Hematopoietic multipotent progenitor cell treated with erythropoietin and hydrocortisone succinate and interleukin-3 and kit ligand, for 4 days (in vitro differentiated cells): Measurements from ENCODE around the gene PNCK.

Experiments used
- DNase-seq: peaks from one replicate; pipeline ENCODE4 v3.0.0-alpha.2; 2015

The PNCK gene

DNA sequence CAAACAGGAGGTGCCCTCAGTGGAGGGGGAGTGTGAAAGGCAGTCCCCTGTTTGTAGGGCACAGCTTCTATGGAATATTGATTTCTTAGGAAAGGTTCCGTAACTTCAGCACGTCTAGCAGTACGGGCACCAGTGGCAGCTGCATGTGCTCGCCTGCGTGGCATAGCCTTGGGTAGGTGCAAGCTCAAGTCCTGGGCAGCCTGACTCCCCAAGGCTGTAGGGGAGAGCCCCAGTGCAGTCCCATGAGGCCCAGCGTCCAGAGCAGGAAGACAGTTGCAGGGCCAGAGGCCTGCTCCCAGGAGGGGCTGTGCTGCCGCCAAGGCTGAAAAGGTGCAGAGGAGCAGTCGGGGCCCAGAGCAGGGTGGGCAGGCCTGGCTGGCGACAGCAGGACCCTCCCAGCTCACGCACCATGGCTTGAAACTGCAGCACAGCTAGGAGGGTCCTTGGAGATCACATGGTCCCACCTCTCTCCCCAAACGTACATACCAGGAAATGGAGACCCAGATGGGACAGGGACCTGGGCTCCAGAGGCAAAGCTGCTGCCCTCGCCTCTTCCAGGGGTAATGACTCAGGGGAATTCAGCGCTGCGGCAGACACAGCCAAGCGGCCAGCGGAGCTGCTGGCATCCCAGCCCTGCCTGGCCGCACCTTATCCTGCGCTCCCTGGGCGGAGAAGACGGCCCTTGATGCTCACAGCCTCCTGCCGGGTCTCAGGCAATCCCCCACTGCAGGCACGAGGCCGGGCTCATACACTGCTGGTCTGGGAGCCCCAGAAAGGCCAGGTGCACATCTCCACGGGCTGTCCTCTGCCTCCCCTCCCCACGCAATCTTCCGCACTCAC, 32.7 kb downstream of the PNCK start:
- no peak for DNase-seq

DNA sequence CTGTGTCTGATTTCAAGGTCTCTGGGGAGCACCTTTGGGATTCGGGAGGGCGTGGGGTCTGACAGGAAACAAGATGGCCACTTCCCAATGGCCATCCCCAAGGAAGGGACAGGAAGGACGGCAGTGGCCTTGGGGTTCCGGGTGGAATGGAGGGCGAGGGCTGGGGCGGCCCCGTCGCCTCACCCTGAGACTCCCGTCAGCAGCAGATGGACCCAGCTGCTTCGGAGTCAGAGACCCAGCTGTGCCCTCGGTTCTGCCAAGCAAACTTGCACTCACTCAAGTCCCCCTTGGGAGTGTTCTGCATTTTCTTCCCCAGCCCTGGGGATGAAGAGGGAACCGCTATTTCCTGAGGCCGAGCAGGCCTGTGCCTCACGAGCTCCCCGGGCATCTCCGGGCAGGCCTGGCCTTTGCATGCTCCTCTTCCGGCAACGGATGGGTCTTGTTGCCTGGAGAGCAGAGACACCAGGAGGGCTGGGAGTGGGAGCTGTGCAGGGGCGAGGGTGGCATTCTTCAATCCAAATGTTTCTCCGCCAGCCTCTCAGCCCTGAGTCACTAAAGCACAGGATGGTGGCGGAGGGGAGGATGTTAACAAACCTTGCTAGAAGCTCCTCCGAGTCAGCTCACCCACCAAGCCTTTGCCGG, 33.4 kb downstream of the PNCK start:
- DNase-seq, result no peak

DNA sequence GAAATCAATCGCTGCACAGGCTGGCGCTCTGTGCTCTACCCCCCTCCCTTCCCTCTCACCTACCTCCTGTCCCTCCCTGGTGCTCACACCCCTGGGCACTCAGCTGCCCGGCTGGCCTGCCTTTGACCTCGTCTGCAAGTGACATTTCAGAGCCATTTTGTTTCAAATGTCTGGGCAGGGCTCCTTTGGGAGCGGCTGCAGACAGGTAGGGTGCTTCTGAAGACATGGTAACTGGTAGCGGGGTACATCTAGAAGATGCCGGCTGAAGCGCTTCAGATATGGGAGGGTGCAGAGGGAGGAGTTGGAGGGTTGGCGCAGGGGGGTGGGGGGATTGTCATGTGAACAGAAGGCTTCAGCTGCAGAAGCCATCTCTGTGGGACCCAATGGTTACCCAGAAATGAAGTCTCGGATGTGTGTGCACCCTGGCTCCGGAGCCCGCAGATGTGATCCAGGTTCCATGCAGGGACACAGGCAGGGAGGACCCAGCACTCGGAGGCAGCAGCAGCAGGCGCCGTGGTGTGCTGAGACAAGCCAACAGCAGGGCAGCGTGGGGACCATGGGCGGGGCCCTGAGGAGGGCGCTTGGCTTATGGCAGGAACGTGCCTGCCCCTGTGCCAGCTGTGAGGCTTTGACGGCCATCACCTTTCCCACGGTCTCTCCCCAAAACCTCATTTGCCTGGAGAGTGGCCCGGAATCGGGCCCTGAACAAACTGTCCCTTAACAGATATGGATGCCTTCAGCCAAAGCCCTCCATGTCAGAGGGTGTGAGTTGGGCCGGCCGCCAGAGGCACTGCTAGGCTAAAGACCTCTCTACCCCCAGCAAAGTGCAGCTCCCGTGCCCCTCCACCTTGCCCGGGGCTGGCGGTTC, 34.2 kb downstream of the PNCK start:
- no peak for DNase-seq

DNA sequence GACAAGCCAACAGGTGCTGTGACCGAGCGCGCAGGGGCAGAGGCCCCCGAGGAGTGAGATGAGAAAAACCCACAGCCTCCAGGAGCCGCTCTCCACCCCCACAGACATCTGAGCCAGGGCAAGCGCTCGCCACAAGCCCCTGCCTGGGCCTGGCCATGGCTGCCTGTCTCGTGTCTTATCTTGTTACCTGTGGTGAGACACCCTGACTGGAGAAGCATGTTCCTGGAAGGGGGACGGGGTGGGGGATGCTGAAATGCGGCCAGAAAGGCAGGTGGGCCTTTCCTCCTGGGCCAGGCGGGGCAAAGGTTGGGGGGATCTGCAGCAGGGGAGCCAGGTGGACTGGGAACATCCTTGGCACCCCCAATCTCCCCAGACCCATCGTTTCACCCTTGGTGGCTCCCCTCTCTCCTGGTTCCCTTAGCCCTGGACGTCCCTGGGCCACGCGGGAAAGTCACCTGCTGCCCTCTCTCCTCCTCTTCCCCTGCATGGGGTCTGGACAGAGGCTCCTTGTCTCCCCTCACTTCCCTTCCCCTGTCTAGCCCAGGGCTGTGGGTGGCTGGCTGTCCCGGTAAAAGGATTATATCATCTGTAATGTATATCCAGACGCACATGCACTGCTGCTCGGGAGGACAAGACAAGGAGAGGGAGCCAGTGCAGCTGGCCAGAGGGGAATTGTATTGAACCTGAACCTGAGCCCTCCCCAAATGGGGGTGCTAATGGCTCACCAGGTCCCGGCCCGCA, 35.0 kb downstream of the PNCK start:
- DNase-seq, result no peak

- no peak for DNase-seq
Measured at GRCh38 chrX:153638041-153638371, 35.6 kb downstream of the PNCK start.

DNA sequence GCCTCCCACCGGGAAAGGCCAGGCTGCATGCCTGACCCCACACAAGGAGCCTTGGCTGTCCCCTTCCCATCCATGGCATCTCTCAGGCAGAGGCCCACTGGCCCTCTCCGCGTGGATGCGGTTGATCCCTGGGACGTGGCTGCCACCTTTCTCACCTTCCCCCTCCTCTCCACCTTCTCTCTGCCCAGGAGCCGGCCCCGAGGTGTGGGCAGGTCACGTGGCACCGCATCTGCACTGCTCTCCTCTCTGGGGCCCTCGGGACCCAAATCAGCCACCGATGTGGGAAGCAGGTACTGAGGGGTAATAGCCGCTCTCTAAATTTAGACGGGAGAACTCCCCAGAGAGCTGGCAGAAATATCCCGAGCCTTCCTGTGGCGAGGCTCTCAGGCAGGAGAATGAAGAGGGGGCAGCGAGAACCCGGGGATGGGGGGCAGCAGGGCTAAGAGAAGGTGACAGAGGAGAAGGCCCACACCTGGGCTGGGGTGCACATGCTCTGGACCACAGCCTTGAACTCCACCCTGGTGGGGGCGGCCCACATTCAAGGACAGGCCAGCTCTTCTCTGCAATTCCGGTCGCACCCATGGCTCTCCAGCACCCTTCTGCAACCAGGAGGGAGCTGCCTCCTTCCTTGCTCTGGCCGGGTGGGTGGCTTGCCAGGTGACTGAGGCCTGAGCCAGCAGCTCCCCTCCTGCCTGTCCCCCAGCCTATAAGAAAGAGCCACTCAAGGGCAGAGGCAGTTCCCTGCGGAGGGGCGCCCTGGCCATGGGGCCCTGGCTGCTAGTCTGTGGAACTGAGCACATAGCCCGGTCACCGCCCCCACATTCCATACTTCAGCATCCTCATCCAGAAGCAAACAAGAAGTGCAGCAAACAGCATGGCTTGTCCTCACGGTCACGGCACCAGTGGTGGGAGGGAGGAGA, 36.2 kb downstream of the PNCK start:
- no peak for DNase-seq

DNA sequence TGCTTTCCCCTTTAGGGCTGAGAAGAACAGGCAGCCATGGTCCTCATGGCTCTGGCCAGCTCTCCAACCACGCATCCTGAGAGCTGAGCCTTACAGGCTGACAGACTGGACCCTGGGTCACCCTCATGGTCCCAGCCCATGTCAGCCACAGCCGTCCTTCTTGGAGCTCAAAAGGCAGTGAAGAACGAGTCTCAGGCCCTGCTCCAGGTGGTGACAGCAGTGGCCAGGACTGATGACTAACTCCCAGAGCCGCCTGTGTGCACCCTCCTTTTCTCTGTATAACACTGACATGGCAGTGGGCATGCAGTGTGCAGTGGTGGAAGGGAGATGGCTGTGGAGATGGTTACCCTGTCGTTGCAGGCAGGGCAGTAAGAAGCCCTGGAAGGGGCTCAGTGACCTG, 36.9 kb downstream of the PNCK start:
- no peak for DNase-seq

DNA sequence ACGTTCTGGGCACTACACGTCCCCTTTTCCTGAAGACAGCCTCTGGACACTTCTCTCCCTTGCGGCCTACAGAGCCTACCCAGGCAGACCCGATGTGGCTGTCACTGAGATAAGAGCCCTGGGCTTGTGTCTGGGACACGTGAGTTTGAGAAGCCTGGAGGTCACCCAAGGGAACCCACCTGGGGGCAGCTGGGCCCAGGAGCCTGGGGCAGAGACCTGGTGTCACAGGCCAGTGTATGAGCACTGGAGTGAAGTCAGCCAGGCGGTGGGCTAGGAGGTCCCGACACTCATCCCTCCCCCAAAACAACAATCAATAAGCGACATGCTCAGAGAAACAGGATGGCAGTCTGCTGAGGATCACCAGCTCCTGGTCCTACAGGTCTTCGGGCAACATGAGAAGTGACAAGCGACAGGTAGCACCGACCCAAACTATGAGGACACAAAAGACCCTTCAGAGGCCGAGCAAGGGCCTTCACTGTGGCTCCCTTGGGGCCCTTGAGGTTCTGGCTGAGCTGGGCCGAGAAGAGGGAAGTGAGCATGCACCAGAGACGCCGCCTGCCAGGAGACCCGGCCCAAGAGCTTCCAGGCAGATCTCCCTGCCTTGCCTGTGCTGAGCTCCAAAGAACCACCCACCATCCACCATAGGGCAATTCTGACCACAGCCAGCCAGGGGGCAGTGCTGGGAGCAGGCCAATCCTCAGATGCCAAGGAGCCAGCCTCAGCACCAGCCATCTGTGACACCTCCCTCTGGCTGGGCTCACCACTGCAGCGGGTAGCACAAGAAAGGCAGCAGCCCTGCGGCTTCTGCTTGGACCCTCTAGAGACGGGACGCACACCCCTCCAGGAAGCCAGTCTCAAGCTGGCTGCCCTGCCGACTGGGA, 37.6 kb downstream of the PNCK start:
- DNase-seq, result peak; percentile 73

DNA sequence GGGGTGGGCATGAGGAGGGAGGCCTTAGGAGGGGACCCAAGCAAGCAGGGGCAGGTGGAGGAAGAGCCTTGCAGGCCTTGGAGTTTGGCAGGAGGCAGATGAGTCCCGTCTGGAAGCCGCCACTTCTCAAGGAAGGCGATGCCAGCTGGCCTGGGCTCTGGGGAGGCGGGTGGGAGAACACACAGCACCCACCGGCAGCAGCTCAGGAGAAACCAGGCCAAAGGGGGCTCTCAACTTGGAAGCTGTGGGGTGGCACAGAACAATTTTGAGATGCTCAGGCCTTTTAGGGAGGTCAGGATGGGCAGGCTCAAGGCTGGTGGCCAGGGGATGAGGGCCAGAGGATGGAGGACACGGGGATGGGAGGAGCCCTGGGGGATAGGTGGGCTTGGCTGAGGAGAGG, 38.2 kb downstream of the PNCK start:
- DNase-seq, result no peak

DNA sequence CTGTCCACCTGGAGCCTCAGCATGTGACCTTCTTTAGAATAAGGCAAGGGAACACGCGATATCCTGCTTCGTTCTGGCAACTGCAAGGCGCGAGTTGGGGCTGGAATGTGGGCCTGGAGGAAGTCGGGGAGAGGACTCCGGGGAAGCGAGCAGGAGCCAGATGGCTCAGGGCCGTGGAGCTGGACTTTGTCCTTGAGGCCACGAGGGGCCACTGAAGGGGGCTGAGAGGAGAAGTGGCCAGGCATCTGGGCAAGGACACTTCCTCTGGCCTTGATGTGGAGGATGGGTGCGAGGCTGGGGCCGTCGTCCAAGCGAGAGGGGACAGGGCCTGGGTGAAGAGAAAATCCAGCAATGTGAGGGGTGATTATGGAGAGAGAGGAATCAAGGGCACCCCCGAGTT, 38.8 kb downstream of the PNCK start:
- DNase-seq, result no peak

- no peak for DNase-seq
Measured at GRCh38 chrX:153634236-153634635, 39.4 kb downstream of the PNCK start.

GRCh38 chrX:153633607-153634180, 39.9 kb downstream of the PNCK start:
- no peak for DNase-seq

DNA sequence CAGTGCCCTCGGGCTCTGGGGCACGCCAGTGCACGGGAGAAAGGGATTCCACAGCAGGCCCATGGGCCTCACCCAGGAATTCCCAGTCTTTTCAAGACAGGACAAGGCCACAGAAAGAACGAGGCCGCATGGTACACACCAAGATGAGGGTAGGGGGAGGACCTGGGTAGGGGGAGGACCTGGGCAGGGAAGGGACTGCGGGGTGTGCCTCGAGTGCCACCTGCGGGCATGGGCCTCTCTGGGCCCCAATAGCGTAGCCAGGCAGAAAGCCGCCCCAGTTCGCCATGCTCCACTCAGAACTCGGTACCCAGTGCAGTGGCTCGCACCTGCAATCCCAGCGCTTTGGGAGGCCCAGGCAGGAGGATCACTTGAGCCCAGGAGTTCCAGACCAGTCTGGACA, 40.6 kb downstream of the PNCK start:
- DNase-seq, result no peak

- no peak for DNase-seq
Measured at GRCh38 chrX:153632595-153632946, 41.0 kb downstream of the PNCK start.

GRCh38 chrX:153631907-153632594, 41.6 kb downstream of the PNCK start:
- no peak for DNase-seq

DNA sequence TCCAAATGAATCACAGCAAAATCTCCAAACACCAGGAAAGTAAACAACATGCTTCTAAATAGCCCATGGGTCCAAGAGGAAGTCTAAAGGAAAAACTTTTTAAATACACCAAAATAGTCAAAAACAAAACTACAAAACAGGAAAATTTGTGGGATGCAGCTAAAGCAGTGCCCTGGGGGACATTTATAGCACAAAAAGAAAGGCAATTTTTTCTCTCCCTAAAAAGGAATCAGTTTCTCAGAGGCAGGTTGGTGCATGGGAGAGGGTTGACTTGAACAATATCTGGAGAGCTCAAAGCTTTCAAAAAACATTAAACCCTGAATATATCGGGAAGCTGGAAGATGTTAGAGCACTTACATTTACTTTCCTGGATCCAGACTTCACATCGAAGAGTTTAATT, 42.3 kb downstream of the PNCK start:
- no peak for DNase-seq

GRCh38 chrX:153628665-153629064, 44.9 kb downstream of the PNCK start:
- DNase-seq, result no peak

GRCh38 chrX:153628129-153628528, 45.5 kb downstream of the PNCK start:
- no peak for DNase-seq

DNA sequence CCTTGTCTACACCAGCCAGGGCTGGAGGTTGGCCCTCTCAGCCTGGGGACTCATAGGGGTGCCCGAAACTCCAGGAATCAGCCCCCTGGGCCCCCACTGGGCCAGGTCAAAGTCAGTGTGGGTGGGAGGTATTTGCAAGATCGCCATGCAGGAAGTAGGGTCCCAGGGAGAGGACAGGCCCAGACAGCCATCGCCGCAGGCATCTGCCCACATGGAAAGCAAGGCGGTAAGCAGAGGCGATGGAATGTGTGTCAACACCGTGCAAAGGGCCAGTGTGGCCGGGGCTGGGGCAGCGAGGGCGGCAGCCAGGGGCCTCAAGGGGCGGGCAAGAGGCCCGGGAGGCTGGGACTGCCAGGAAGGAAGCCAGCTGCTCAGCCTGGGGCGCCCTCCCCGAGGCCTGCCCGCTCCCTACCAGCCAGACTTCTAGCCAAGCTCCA, 45.9 kb downstream of the PNCK start:
- DNase-seq, result no peak
